Left lung (tissue), 10 donors: ENCODE measurements around the gene CYB561. TPM values are rescaled to one million over a fixed set of nuclear protein-coding genes. Genes with fewer than 3 reads are reported as not detected.

Source experiments
- ATAC-seq: fragments of 200-7000 bp; cut with Tn5 transposase; one replicate; pipeline ENCODE4 v1.9.1; 2020; ENCODE audit warnings: moderate library complexity
- DNase-seq, 4 donors: peaks; one replicate each; pipeline ENCODE4 v3.0.0-alpha.2; 2013 to 2020
- H3K27ac ChIP-seq, 2 donors: fragments of 200-600 bp; sonication (generic) in 1 of 2; one replicate each; pipeline versions ENCODE4 v1.5.0 to v1.8.0; 2020 to 2021
- H3K27me3 ChIP-seq, 2 donors: fragments of 200-600 bp; sonication (generic) in 1 of 2; one replicate each; pipeline versions ENCODE4 v1.5.0 to v1.8.0; 2020 to 2021
- H3K36me3 ChIP-seq, 2 donors: fragments of 200-600 bp; sonication (generic) in 1 of 2; one replicate each; pipeline versions ENCODE4 v1.5.0 to v1.8.0; 2020 to 2021
- H3K4me1 ChIP-seq, 2 donors: fragments of 200-600 bp; one replicate each; pipeline ENCODE4 v1.8.0; 2021
- H3K4me3 ChIP-seq, 2 donors: fragments of 200-600 bp; sonication (generic) in 1 of 2; one replicate each; pipeline versions ENCODE4 v1.5.0 to v1.8.0; 2020 to 2021; ENCODE audit warnings: mild to moderate bottlenecking in 1 of 2
- H3K9me3 ChIP-seq, 2 donors: fragments of 200-600 bp; sonication (generic) in 1 of 2; one replicate each; pipeline versions ENCODE4 v1.5.0 to v1.8.0; 2020 to 2021
- CTCF ChIP-seq, 2 donors: fragments of 200-600 bp; sonication (generic) in 1 of 2; IDR thresholded peaks; one replicate each; pipeline versions ENCODE4 v1.5.0 to v1.8.0; 2021; ENCODE audit warnings: antibody characterized with exemption in 2 of 2
- intact Hi-C, 2 donors: fragments of 100-400 bp; cut with DNase I; formaldehyde crosslinking; loops; one replicate each; pipeline versions ENCODE4 v1.11.2 to v1.14.2; 2022
- polyA plus RNA-seq, 6 donors: library from polyadenylated mRNA; unstranded; fragments of 120-200 nt; gene quantifications; one replicate each; pipeline ENCODE4 v1.2.1, GENCODE V29; 2013; ENCODE audit not compliant: insufficient read length in 6 of 6
- total RNA-seq, 2 donors: library from RNA; stranded (reverse); fragmentation: NEBNext Ultra II Directional; extraction: Animal tissue kit (Norgen Biotek cat#: 25700); gene quantifications; one replicate each; pipeline ENCODE4 v1.2.1, GENCODE V29; 2021
- donor health status: DM: no; HTN: yes; CAD: no.
- donor health status: DM: no; HTN: no; CAD: no.

Gene CYB561
- total and polyA plus RNA-seq, 8 donors = 25.9 to 76.4 (median 33.4) TPM

GRCh38 chr17:63405020-63405419 lies 41.1 kb downstream of the CYB561 start:
- no peak for ATAC-seq
- H3K27ac ChIP-seq = no peak overlapping the region
- H3K4me3 ChIP-seq = no peak overlapping the region
- H3K36me3 ChIP-seq = peaks cover 0 to 36% of the 10 kb centered on the region in 2 donors
- H3K27me3 ChIP-seq = no peaks in the 10 kb centered on the region
- intact Hi-C loops = loop anchor here in 1 of 2 donors (10.0 kb wide), 1 partner anchor 710 kb away; no protein-coding TSS in a partner anchor
- peaks cover 0 to 9% of the 10 kb centered on the region in 2 donors for H3K4me1 ChIP-seq
- TF ChIP-seq CTCF (IDR thresholded peaks at IDR 0.05) = no peak
- no peaks in the 10 kb centered on the region for H3K9me3 ChIP-seq
- DNase-seq = no peak

GRCh38 chr17:63402431-63403212 lies 43.5 kb downstream of the CYB561 start:
- H3K9me3 ChIP-seq = no peaks in the 10 kb centered on the region
- peak in 2 of 4 donors; percentile 72 to 87 for DNase-seq
- intact Hi-C loops = loop anchor here in 1 of 2 donors (10.0 kb wide), 1 partner anchor 708 kb away; no protein-coding TSS in a partner anchor
- ATAC-seq = no peak
- no peak overlapping the region for H3K4me3 ChIP-seq
- peaks cover 9 to 19% of the 10 kb centered on the region in 2 donors for H3K4me1 ChIP-seq
- no peaks in the 10 kb centered on the region for H3K27me3 ChIP-seq
- H3K36me3 ChIP-seq = peaks cover 0 to 27% of the 10 kb centered on the region in 2 donors
- no peak for TF ChIP-seq CTCF (IDR thresholded peaks at IDR 0.05)
- peak overlapping the region in 1 of 2 donors; percentile 47 for H3K27ac ChIP-seq

- Histone ChIP-seq H3K4me3 (no peak overlapping the region), H3K27ac (peak overlapping the region; percentile 15 to 60), H3K9me3 (no peaks in the 10 kb centered on the region), H3K36me3 (peaks cover 0 to 32% of the 10 kb centered on the region in 2 donors), H3K27me3 (no peaks in the 10 kb centered on the region), H3K4me1 (peaks cover 9 to 11% of the 10 kb centered on the region in 2 donors)
- ATAC-seq = peak; percentile 64
- intact Hi-C loops = loop anchor here in 1 of 2 donors (10.0 kb wide), 1 partner anchor 705 kb away; no protein-coding TSS in a partner anchor
- TF ChIP-seq CTCF (IDR thresholded peaks at IDR 0.05) = no peak
- peak in 2 of 4 donors; percentile 94 to 96 for DNase-seq
These were observed 46.2 kb downstream of the CYB561 start for GRCh38 chr17:63399856-63400255.

- intact Hi-C loops = no loop called here
- ATAC-seq (peak; percentile 21), DNase-seq (peak in 1 of 4 donors; percentile 55)
- Histone ChIP-seq H3K27me3 (no peaks in the 10 kb centered on the region), H3K9me3 (no peaks in the 10 kb centered on the region), H3K27ac (peak overlapping the region; percentile 15 to 60), H3K4me1 (peaks cover 9 to 11% of the 10 kb centered on the region in 2 donors), H3K36me3 (peaks cover 0 to 32% of the 10 kb centered on the region in 2 donors), H3K4me3 (no peak overlapping the region)
- TF ChIP-seq CTCF (IDR thresholded peaks at IDR 0.05) = no peak
These were observed 46.8 kb downstream of the CYB561 start for GRCh38 chr17:63399316-63399715.

GRCh38 chr17:63398680-63399079 lies 47.4 kb downstream of the CYB561 start:
- ATAC-seq (no peak), DNase-seq (no peak)
- Histone ChIP-seq H3K4me3 (no peak overlapping the region), H3K9me3 (no peaks in the 10 kb centered on the region), H3K4me1 (peaks cover 9 to 11% of the 10 kb centered on the region in 2 donors), H3K27me3 (no peaks in the 10 kb centered on the region), H3K27ac (peak overlapping the region in 1 of 2 donors; percentile 60), H3K36me3 (peaks cover 0 to 32% of the 10 kb centered on the region in 2 donors)
- intact Hi-C loops = no loop called here
- TF ChIP-seq CTCF (IDR thresholded peaks at IDR 0.05) = no peak
